CD14-positive monocyte (primary cell): Measurements from ENCODE around the gene CELF2. TPM values are rescaled to one million over a fixed set of nuclear protein-coding genes. Genes with fewer than 3 reads are reported as not detected.
A peak's percentile ranks its signal among the peaks of the same experiment; 100 is the strongest.

Experiments
- DNase-seq, 3 donors: peaks; one replicate each; pipeline ENCODE4 v3.0.0-alpha.2; 2011 to 2022
- H2AFZ ChIP-seq: 2 replicates; pipeline ENCODE4 v1.6.0; 2012; ENCODE audit warnings: mild to moderate bottlenecking, low read depth, low read length, inconsistent platforms; ENCODE audit not compliant: insufficient read depth, poor library complexity, severe bottlenecking
- H3K27ac ChIP-seq, 2 donors: 1 replicate in 1 of 2; 2 replicates in 1 of 2; pipeline ENCODE4 v1.5.1; 2012 to 2013; ENCODE audit warnings: low read length in 2 of 2, control low read depth in 1 of 2, inconsistent platforms in 1 of 2, low read depth in 1 of 2, mild to moderate bottlenecking in 1 of 2
- H3K27me3 ChIP-seq, 2 donors: one replicate each; pipeline versions ENCODE4 v1.6.0 to v1.6.1; 2011 to 2013; ENCODE audit warnings: low read length in 2 of 2; ENCODE audit not compliant: control insufficient read depth in 2 of 2, insufficient read depth in 2 of 2
- H3K36me3 ChIP-seq, 2 donors: replicated peaks in 1 of 2; 1 replicate in 1 of 2; 2 replicates in 1 of 2; pipeline versions ENCODE4 v1.5.1 to v1.6.1; 2012 to 2013; ENCODE audit warnings: low read length in 2 of 2, control low read depth in 1 of 2, inconsistent platforms in 1 of 2, mild to moderate bottlenecking in 1 of 2; ENCODE audit not compliant: insufficient read depth in 2 of 2, control insufficient read depth in 1 of 2
- H3K4me1 ChIP-seq, 2 donors: 1 replicate in 1 of 2; 2 replicates in 1 of 2; pipeline versions ENCODE4 v1.5.1 to v1.6.1; 2012 to 2013; ENCODE audit warnings: low read length in 2 of 2, control low read depth in 1 of 2, inconsistent platforms in 1 of 2, mild to moderate bottlenecking in 1 of 2, moderate library complexity in 1 of 2; ENCODE audit not compliant: insufficient read depth in 2 of 2, control insufficient read depth in 1 of 2
- H3K4me2 ChIP-seq: replicated peaks from 2 replicates; pipeline ENCODE3; 2012; ENCODE audit warnings: low read length, moderate library complexity, mild to moderate bottlenecking; ENCODE audit not compliant: poor library complexity, severe bottlenecking; ENCODE audit errors: extremely low read depth
- H3K4me3 ChIP-seq, 3 experiments: fragments of 200-600 bp in 1 of 3; sonication (generic) in 1 of 3; replicated peaks in 1 of 3; 1 replicate in 2 of 3; 2 replicates in 1 of 3; pipeline ENCODE4 v1.5.1; 2011 to 2013; ENCODE audit warnings: low read length in 3 of 3, mild to moderate bottlenecking in 3 of 3, control low read depth in 2 of 3, low read depth in 2 of 3, inconsistent platforms in 1 of 3, moderate library complexity in 1 of 3
- H3K79me2 ChIP-seq: 2 replicates; pipeline ENCODE4 v1.6.0; 2012; ENCODE audit warnings: mild to moderate bottlenecking, control low read depth, inconsistent platforms, low read length, moderate library complexity; ENCODE audit not compliant: insufficient read depth
- H3K9ac ChIP-seq: 2 replicates; pipeline ENCODE4 v1.6.0; 2017; ENCODE audit warnings: low read length, mild to moderate bottlenecking; ENCODE audit not compliant: insufficient read depth, poor library complexity, severe bottlenecking
- H3K9me3 ChIP-seq, 2 donors: replicated peaks in 1 of 2; 1 replicate in 1 of 2; 2 replicates in 1 of 2; pipeline versions ENCODE4 v1.5.1 to v1.6.1; 2012 to 2013; ENCODE audit warnings: low read length in 2 of 2, control low read depth in 1 of 2; ENCODE audit not compliant: control insufficient read depth in 1 of 2, insufficient read depth in 1 of 2
- H4K20me1 ChIP-seq: 2 replicates; pipeline ENCODE4 v1.6.0; 2012; ENCODE audit warnings: mild to moderate bottlenecking, low read length, control low read depth, moderate library complexity; ENCODE audit not compliant: insufficient read depth
- H3K27ac Mint-ChIP-seq, 7 donors: one replicate each; pipeline ENCODE4 v1.8.0; 2020; ENCODE audit warnings: mild to moderate bottlenecking in 7 of 7, mixed read lengths in 7 of 7, moderate library complexity in 6 of 7, inconsistent platforms in 2 of 7
- H3K27me3 Mint-ChIP-seq, 3 donors: one replicate each; pipeline ENCODE4 v1.8.0; 2021 to 2022; ENCODE audit warnings: low read depth in 3 of 3, mild to moderate bottlenecking in 3 of 3, mixed read lengths in 3 of 3, moderate library complexity in 3 of 3, inconsistent platforms in 1 of 3
- H3K36me3 Mint-ChIP-seq, 2 donors: one replicate each; pipeline ENCODE4 v1.8.0; 2020; ENCODE audit warnings: mixed read lengths in 2 of 2, inconsistent platforms in 1 of 2, mild to moderate bottlenecking in 1 of 2
- H3K4me1 Mint-ChIP-seq: one replicate; pipeline ENCODE4 v1.8.0; 2020; ENCODE audit warnings: mild to moderate bottlenecking, mixed read lengths
- H3K4me3 Mint-ChIP-seq, 2 donors: one replicate each; pipeline ENCODE4 v1.8.0; 2020; ENCODE audit warnings: mild to moderate bottlenecking in 2 of 2, mixed read lengths in 2 of 2, moderate library complexity in 1 of 2
- H3K9me3 Mint-ChIP-seq, 7 donors: one replicate each; pipeline ENCODE4 v1.8.0; 2020 to 2022; ENCODE audit warnings: mixed read lengths in 7 of 7, mild to moderate bottlenecking in 6 of 7, moderate library complexity in 6 of 7, inconsistent platforms in 2 of 7
- WGBS: methylation state at CpG from one replicate; pipeline ENCODE4 v1.1.5; 2013; ENCODE audit warnings: missing lambda C conversion rate; ENCODE audit not compliant: insufficient coverage; 5-methylcytosine and 5-hydroxymethylcytosine counted together
- intact Hi-C, 2 donors: fragments of 100-400 bp; cut with micrococcal nuclease; formaldehyde crosslinking; loops; one replicate each; pipeline versions ENCODE4 v1.15.0 to v1.15.1; 2023
- polyA plus RNA-seq, 3 donors: library from polyadenylated mRNA; depleted of rRNA in 1 of 3; unstranded in 2 of 3; stranded (reverse) in 1 of 3; fragments of 300-500 nt in 2 of 3; fragments of >200 nt in 1 of 3; fragmentation: Illumina TruSeq in 2 of 3; gene quantifications; 1 replicate in 2 of 3; 2 replicates in 1 of 3; pipeline ENCODE4 v1.2.3, GENCODE V29; 2012 to 2021
- TF ChIP-seq, protein P1 (sequence below): fragments of 200-600 bp; IDR thresholded peaks from one replicate; pipeline ENCODE4 v1.8.0; 2022; ENCODE audit warnings: antibody characterized with exemption, mild to moderate bottlenecking

The CELF2 gene
- polyA plus RNA-seq, 3 donors, result 53.5 to 93.3 (median 80.5) TPM

DNA sequence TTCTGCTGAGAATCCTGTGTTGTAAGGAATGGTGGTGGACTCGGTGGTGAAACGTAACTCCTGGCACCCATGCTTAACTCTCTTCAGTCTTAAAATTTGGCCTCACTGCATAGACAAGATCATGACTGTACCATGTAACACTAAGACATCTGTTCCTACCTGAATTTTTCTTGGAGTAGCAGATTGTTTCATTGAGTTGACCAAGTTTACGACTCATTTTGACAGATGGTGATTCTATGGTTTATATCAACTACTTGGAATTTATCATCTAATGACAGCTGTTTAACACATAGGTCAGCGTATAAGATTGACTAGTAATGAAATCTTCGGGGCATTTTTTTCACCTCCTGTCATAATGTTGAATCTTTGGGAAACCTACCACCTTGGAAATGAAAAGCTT lies 184.2 kb downstream of the CELF2 start:
- peaks cover 20 to 29% of the 10 kb centered on the region in 2 donors for H3K4me1 ChIP-seq
- no peak for DNase-seq
- H3K4me2 ChIP-seq, result no peak overlapping the region
- intact Hi-C loops, result no loop called here
- peaks cover 100% of the 10 kb centered on the region for H4K20me1 ChIP-seq
- H3K9me3 Mint-ChIP-seq, result peaks cover 0 to 6% (median 2%) of the 10 kb centered on the region in 7 donors
- H3K27me3 Mint-ChIP-seq, result peaks cover 0 to 2% (median 0%) of the 10 kb centered on the region in 3 donors
- H3K27ac Mint-ChIP-seq, result peak overlapping the region in 2 of 7 donors; percentile 7 to 11
- no peak overlapping the region for H3K9ac ChIP-seq
- no peaks in the 10 kb centered on the region for H3K9me3 ChIP-seq
- no peak overlapping the region for H3K4me3 ChIP-seq
- no CpG with 5 or more reads among the region's 5 CpGs for WGBS
- H3K79me2 ChIP-seq, result peaks cover 98% of the 10 kb centered on the region
- H3K4me1 Mint-ChIP-seq, result peaks cover 54% of the 10 kb centered on the region
- H3K36me3 ChIP-seq, result peaks cover 63 to 84% of the 10 kb centered on the region in 2 donors
- TF ChIP-seq, protein P1, sequence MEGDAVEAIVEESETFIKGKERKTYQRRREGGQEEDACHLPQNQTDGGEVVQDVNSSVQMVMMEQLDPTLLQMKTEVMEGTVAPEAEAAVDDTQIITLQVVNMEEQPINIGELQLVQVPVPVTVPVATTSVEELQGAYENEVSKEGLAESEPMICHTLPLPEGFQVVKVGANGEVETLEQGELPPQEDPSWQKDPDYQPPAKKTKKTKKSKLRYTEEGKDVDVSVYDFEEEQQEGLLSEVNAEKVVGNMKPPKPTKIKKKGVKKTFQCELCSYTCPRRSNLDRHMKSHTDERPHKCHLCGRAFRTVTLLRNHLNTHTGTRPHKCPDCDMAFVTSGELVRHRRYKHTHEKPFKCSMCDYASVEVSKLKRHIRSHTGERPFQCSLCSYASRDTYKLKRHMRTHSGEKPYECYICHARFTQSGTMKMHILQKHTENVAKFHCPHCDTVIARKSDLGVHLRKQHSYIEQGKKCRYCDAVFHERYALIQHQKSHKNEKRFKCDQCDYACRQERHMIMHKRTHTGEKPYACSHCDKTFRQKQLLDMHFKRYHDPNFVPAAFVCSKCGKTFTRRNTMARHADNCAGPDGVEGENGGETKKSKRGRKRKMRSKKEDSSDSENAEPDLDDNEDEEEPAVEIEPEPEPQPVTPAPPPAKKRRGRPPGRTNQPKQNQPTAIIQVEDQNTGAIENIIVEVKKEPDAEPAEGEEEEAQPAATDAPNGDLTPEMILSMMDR, result no peak
- H3K4me3 Mint-ChIP-seq, result no peak overlapping the region
- peaks cover 67 to 73% of the 10 kb centered on the region in 2 donors for H3K36me3 Mint-ChIP-seq
- peak overlapping the region in 1 of 2 donors; percentile 58 for H3K27ac ChIP-seq
- H3K27me3 ChIP-seq, result no peaks in the 10 kb centered on the region
- no peak overlapping the region for H2AFZ ChIP-seq

DNA sequence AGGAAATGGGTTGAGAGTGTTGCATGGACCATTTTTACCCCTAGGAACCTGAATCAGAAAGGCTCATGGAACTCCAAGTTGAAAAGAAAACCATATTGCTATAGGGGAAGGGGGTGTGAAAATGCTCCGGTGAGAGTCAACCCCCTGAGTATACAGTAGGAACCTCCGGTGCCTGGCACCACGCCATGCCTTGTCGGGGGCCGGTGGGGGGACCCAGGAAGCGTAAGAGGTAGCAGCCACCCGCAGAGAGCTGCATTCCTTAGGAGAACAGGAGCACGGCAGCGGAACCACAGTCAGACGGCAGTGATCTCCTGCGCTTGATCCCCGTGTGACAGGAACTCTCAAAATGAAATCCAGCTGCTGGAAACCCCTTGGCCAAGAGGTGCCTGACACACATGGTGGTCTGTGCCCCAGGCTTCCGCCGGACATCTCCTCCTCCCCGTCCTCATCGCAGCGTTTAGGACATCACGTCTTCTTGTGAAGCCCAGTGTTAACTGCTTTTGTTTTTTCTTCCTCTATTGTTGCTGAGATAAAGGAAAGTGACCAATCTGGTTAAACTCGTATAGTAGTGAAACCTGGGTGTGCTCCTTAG lies 186.8 kb downstream of the CELF2 start:
- peaks cover 60% of the 10 kb centered on the region for H3K4me1 Mint-ChIP-seq

More for the DNA sequence above, 186.8 kb downstream of the CELF2 start:
- Mint-ChIP-seq H3K27ac (peak overlapping the region in 6 of 7 donors; percentile 17 to 79 (median 60)), H3K27me3 (no peaks in the 10 kb centered on the region), H3K9me3 (peaks cover 0 to 6% (median 2%) of the 10 kb centered on the region in 7 donors), H3K4me3 (no peak overlapping the region), H3K36me3 (peaks cover 76 to 82% of the 10 kb centered on the region in 2 donors)
- H3K4me1 ChIP-seq, result peaks cover 24 to 38% of the 10 kb centered on the region in 2 donors
- H4K20me1 ChIP-seq, result peaks cover 100% of the 10 kb centered on the region
- no peaks in the 10 kb centered on the region for H3K27me3 ChIP-seq
- TF ChIP-seq, protein P1, result no peak
- H3K36me3 ChIP-seq, result peaks cover 57 to 86% of the 10 kb centered on the region in 2 donors
- H3K9me3 ChIP-seq, result no peaks in the 10 kb centered on the region
- H3K9ac ChIP-seq, result no peak overlapping the region
- H3K4me3 ChIP-seq, result no peak overlapping the region
- H3K27ac ChIP-seq, result peak overlapping the region in 1 of 2 donors; percentile 65
- H3K79me2 ChIP-seq, result peaks cover 100% of the 10 kb centered on the region
- no peak for DNase-seq
- H3K4me2 ChIP-seq, result no peak overlapping the region
- no peak overlapping the region for H2AFZ ChIP-seq
- 75% methylated on average over 12 of the region's 19 CpGs for WGBS
- intact Hi-C loops, result no loop called here
